Gastrocnemius medialis (tissue), 4 donors: ENCODE data around the gene PIP4K2B. TPM values are rescaled to one million over a fixed set of nuclear protein-coding genes. Genes with fewer than 3 reads are reported as not detected.
A peak's percentile ranks its signal among the peaks of the same experiment; 100 is the strongest.

ENCODE experiments used
- ATAC-seq, 2 donors: fragments of 150-250 bp; one replicate each; pipeline ENCODE4 v1.9.1; 2016
- DNase-seq, 2 donors: peaks; one replicate each; pipeline ENCODE4 v3.0.0-alpha.2; 2019
- H3K27ac ChIP-seq, 4 donors: fragments of 200-600 bp; sonication (generic); 1 replicate in 1 of 4; 2 replicates in 3 of 4; pipeline ENCODE4 v1.5.1; 2016 to 2018; ENCODE audit warnings: mild to moderate bottlenecking in 2 of 4, moderate library complexity in 1 of 4
- H3K27me3 ChIP-seq, 3 donors: fragments of 200-600 bp; sonication (generic) in 2 of 3; 1 replicate in 1 of 3; 2 replicates in 2 of 3; pipeline versions ENCODE4 v1.5.1 to v1.6.0; 2016 to 2019; ENCODE audit warnings: mild to moderate bottlenecking in 1 of 3, moderate library complexity in 1 of 3
- H3K36me3 ChIP-seq, 2 donors: fragments of 200-600 bp; sonication (generic) in 1 of 2; one replicate each; pipeline ENCODE4 v1.5.1; 2017 to 2018
- H3K4me1 ChIP-seq, 2 donors: fragments of 200-600 bp; sonication (generic) in 1 of 2; one replicate each; pipeline ENCODE4 v1.5.1; 2016 to 2017; ENCODE audit warnings: mild to moderate bottlenecking in 2 of 2
- H3K4me3 ChIP-seq, 4 donors: fragments of 200-600 bp; sonication (generic) in 3 of 4; 1 replicate in 1 of 4; 2 replicates in 3 of 4; pipeline ENCODE4 v1.5.1; 2016 to 2019; ENCODE audit warnings: mild to moderate bottlenecking in 2 of 4
- H3K9me3 ChIP-seq, 3 donors: fragments of 200-600 bp; sonication (generic) in 2 of 3; 1 replicate in 1 of 3; 2 replicates in 2 of 3; pipeline ENCODE4 v1.5.1; 2016 to 2019
- CTCF ChIP-seq, 5 experiments: fragments of 450-650 bp in 3 of 5; fragments of 200-600 bp in 2 of 5; sonication (generic) in 2 of 5; IDR thresholded peaks in 4 of 5; conservative IDR thresholded peaks in 1 of 5; 1 replicate in 4 of 5; 2 replicates in 1 of 5; pipeline ENCODE4 v1.5.1; 2016 to 2019; ENCODE audit warnings: antibody characterized with exemption in 5 of 5, mild to moderate bottlenecking in 3 of 5, moderate library complexity in 3 of 5
- POLR2A ChIP-seq, 2 donors: fragments of 450-650 bp; IDR thresholded peaks; one replicate each; pipeline ENCODE4 v1.6.1; 2017; ENCODE audit warnings: antibody characterized with exemption in 2 of 2, mild to moderate bottlenecking in 2 of 2, moderate library complexity in 2 of 2
- in situ Hi-C, 4 donors: fragments of 200-750 bp; cut with MboI; loops; one replicate each; pipeline versions ENCODE4 v1.15.0 to v1.8.0; 2017; ENCODE audit warnings: low sequenced_read_pairs in 4 of 4
- intact Hi-C: fragments of 100-400 bp; cut with DNase I; formaldehyde crosslinking; loops from one replicate; pipeline ENCODE4 v1.15.1; 2023; ENCODE audit warnings: low total_unique reads
- total RNA-seq, 4 donors: library from RNA; depleted of rRNA; stranded (reverse); fragments of >200 nt; gene quantifications; one replicate each; pipeline versions ENCODE4 v1.1.0 to v1.2.3, GENCODE V29; 2016

Gene PIP4K2B
- total RNA-seq, 4 donors from 2014 or later = 57.2 to 97.0 (median 76.8) TPM

GRCh38 chr17:38824899-38825761 is 25.8 kb upstream of the PIP4K2B start, which contains the start of gene CWC25:
TSS of gene CWC25 (minus strand) at chr17:38825321. CDS start at chr17:38825183, 138 bp downstream.
- TF ChIP-seq CTCF (IDR thresholded peaks at IDR 0.05 in 4 of 5, conservative IDR thresholded peaks at IDR 0.05 in 1 of 5) = no peak
- peak; percentile 71 to 85 for TF ChIP-seq POLR2A (IDR thresholded peaks at IDR 0.05)
- peak within 1 kb of the TSS; percentile 69 to 100 (median 90) for H3K4me3 ChIP-seq
- peak within 1 kb of the TSS; percentile 96 to 99 (median 98) for H3K27ac ChIP-seq
- peaks cover 0 to 10% of the 10 kb centered on the region in 2 donors for H3K36me3 ChIP-seq
- intact Hi-C loops (loop anchor here (1.0 to 2.0 kb wide), 5 partner anchors 26 to 328 kb away; partner anchors contain the start of genes PIP4K2B, PSMB3 and RPL23), in situ Hi-C loops (no loop called here)
- DNase-seq = peak; percentile 79 to 96
- peaks cover 18 to 21% of the 10 kb centered on the region in 2 donors for H3K4me1 ChIP-seq
- ATAC-seq = peak; percentile 96 to 97
- H3K9me3 ChIP-seq = no peaks in the 10 kb centered on the region
- no peaks in the 10 kb centered on the region for H3K27me3 ChIP-seq

DNA sequence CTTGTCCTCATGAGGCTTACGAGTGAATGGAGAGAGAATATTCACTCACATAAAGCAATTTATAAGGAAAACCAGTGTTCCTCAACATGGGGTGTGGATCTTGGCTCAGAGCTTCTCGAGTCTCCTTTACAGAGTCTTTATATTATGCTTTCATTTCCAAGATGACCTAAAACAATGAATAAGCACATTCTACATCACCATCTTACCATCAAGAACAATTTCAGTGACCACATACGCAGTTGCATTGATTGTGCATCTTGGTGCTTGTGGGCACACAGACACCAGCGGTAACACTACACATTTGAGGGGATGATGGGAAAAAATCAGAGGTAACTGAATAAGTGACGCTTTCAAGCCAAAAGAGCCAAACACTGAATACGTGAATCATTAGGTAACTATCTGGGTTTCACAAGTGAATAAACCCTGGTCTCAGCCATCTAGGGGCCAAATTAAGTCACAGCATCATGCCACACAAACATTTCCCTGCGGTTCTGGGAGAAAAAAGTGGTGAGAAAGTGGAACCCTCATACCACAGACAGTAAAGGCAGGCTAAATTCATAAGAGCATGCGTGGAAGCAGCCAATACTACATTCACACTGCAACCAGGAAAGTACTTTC is 16.3 kb upstream of the PIP4K2B start:
- Histone ChIP-seq H3K9me3 (no peaks in the 10 kb centered on the region), H3K4me3 (no peak overlapping the region), H3K27me3 (no peaks in the 10 kb centered on the region), H3K36me3 (peaks cover 0 to 66% of the 10 kb centered on the region in 2 donors), H3K27ac (no peak overlapping the region), H3K4me1 (no peaks in the 10 kb centered on the region)
- intact Hi-C loops (no loop called here), in situ Hi-C loops (no loop called here)
- TF ChIP-seq POLR2A (IDR thresholded peaks at IDR 0.05) = no peak
- no peak for TF ChIP-seq CTCF (IDR thresholded peaks at IDR 0.05 in 4 of 5, conservative IDR thresholded peaks at IDR 0.05 in 1 of 5)
- DNase-seq (no peak), ATAC-seq (no peak)

DNA sequence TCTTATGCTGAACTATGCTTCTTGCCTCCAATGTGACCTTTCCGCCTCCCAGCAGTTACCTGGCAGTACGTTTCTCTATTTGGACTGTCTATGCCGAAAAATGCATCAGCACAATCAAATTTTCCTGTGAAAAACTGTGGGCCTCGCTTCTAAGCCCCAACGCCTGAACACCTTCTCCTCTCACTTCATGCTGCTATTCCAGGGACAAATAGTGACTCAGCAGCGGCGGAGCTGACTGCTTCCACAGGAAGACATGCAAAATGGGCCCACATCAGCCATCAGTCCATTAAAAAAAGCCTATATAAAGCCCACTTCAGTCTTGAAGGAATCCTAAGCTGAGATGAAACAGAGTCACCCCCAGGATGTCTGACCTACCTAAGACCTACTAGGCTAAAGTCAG is 10.5 kb upstream of the PIP4K2B start:
- H3K36me3 ChIP-seq = peaks cover 4 to 86% of the 10 kb centered on the region in 2 donors
- intact Hi-C loops = no loop called here

GRCh38 chr17:38800237-38800760 is 943 bp upstream of the PIP4K2B start:
- peaks cover 2 to 44% of the 10 kb centered on the region in 2 donors for H3K36me3 ChIP-seq
- H3K27ac ChIP-seq = peak overlapping the region; percentile 94 to 100 (median 100)
- peaks cover 34 to 37% of the 10 kb centered on the region in 2 donors for H3K4me1 ChIP-seq
- H3K9me3 ChIP-seq = no peaks in the 10 kb centered on the region
- intact Hi-C loops = no loop called here
- peak overlapping the region; percentile 83 to 96 (median 88) for H3K4me3 ChIP-seq
- DNase-seq (no peak), ATAC-seq (no peak)
- TF ChIP-seq CTCF (IDR thresholded peaks at IDR 0.05 in 4 of 5, conservative IDR thresholded peaks at IDR 0.05 in 1 of 5) (no peak), POLR2A (IDR thresholded peaks at IDR 0.05) (no peak)
- in situ Hi-C loops = loop anchor here in 1 of 4 donors (10.0 kb wide), 1 partner anchor 45 kb away; the partner anchor contains the start of gene PSMB3
- no peaks in the 10 kb centered on the region for H3K27me3 ChIP-seq

More for the DNA sequence above, 10.5 kb upstream of the PIP4K2B start:
- no peaks in the 10 kb centered on the region for H3K27me3 ChIP-seq
- TF ChIP-seq POLR2A (IDR thresholded peaks at IDR 0.05) (no peak), CTCF (IDR thresholded peaks at IDR 0.05 in 4 of 5, conservative IDR thresholded peaks at IDR 0.05 in 1 of 5) (no peak)
- no peaks in the 10 kb centered on the region for H3K9me3 ChIP-seq
- in situ Hi-C loops = loop anchor here in 1 of 4 donors (10.0 kb wide), 1 partner anchor 55 kb away; the partner anchor contains the start of gene PSMB3
- no peak for DNase-seq
- no peaks in the 10 kb centered on the region for H3K4me1 ChIP-seq
- no peak for ATAC-seq
- H3K27ac ChIP-seq = no peak overlapping the region
- H3K4me3 ChIP-seq = no peak overlapping the region
